CD8-positive, alpha-beta memory T cell (primary cell): ENCODE measurements around the gene RPL28. TPM values are rescaled to one million over a fixed set of nuclear protein-coding genes. Genes with fewer than 3 reads are reported as not detected.

Experiments
- CTCF ChIA-PET: fragments of 350-600 bp; sonication (Branson Sonifier 250); formaldehyde crosslinking; loops from one replicate; lab custom pipeline; 2021; ENCODE audit warnings: antibody characterized with exemption; lab: Charles Lee
- POLR2A ChIA-PET: fragments of 350-600 bp; sonication (Branson Sonifier 250); formaldehyde crosslinking; loops from one replicate; lab custom pipeline; 2021; ENCODE audit warnings: antibody characterized with exemption; lab: Charles Lee
- DNase-seq, 5 donors: peaks; one replicate each; pipeline versions ENCODE4 v3.0.0 to v3.0.0-alpha.2; 2020 to 2022; ENCODE audit warnings: mixed read lengths in 1 of 5
- H3K27ac ChIP-seq: one replicate; pipeline ENCODE4 v1.7.0; 2013; ENCODE audit warnings: low read depth, mild to moderate bottlenecking, low read length, moderate library complexity
- H3K27me3 ChIP-seq: 2 replicates; pipeline ENCODE4 v1.7.0; 2013; ENCODE audit warnings: low read length, mild to moderate bottlenecking; ENCODE audit not compliant: insufficient read depth, poor library complexity, severe bottlenecking
- H3K36me3 ChIP-seq: 2 replicates; pipeline ENCODE4 v1.7.0; 2013; ENCODE audit warnings: mild to moderate bottlenecking, low read length, moderate library complexity; ENCODE audit not compliant: insufficient read depth
- H3K4me1 ChIP-seq: 2 replicates; pipeline ENCODE4 v1.7.0; 2013; ENCODE audit warnings: mild to moderate bottlenecking, low read length, moderate library complexity; ENCODE audit not compliant: insufficient read depth
- H3K4me3 ChIP-seq: 2 replicates; pipeline ENCODE4 v1.7.0; 2013; ENCODE audit warnings: mild to moderate bottlenecking, low read length
- H3K9me3 ChIP-seq: 2 replicates; pipeline ENCODE4 v1.7.0; 2013; ENCODE audit warnings: mild to moderate bottlenecking, low read length
- H3K27ac Mint-ChIP-seq, 8 donors: one replicate each; pipeline ENCODE4 v1.8.0; 2020 to 2021; ENCODE audit warnings: mixed read lengths in 8 of 8, mild to moderate bottlenecking in 6 of 8, inconsistent platforms in 3 of 8, moderate library complexity in 3 of 8
- H3K27me3 Mint-ChIP-seq, 2 donors: one replicate each; pipeline ENCODE4 v1.8.0; 2020 to 2021; ENCODE audit warnings: mixed read lengths in 2 of 2, mild to moderate bottlenecking in 1 of 2, moderate library complexity in 1 of 2
- H3K36me3 Mint-ChIP-seq, 3 donors: one replicate each; pipeline ENCODE4 v1.8.0; 2020 to 2021; ENCODE audit warnings: mixed read lengths in 3 of 3, inconsistent platforms in 1 of 3, mild to moderate bottlenecking in 1 of 3
- H3K4me1 Mint-ChIP-seq, 3 donors: one replicate each; pipeline ENCODE4 v1.8.0; 2020 to 2021; ENCODE audit warnings: mixed read lengths in 3 of 3, inconsistent platforms in 1 of 3, mild to moderate bottlenecking in 1 of 3
- H3K4me3 Mint-ChIP-seq, 7 donors: one replicate each; pipeline ENCODE4 v1.8.0; 2020 to 2021; ENCODE audit warnings: mixed read lengths in 7 of 7, mild to moderate bottlenecking in 6 of 7, moderate library complexity in 4 of 7, inconsistent platforms in 2 of 7
- H3K9me3 Mint-ChIP-seq, 5 donors: one replicate each; pipeline ENCODE4 v1.8.0; 2020 to 2022; ENCODE audit warnings: mixed read lengths in 5 of 5, mild to moderate bottlenecking in 3 of 5, moderate library complexity in 2 of 5, inconsistent platforms in 1 of 5
- polyA plus RNA-seq: library from polyadenylated mRNA; unstranded; fragments of 300-500 nt; fragmentation: Illumina TruSeq; gene quantifications from one replicate; pipeline ENCODE4 v1.2.3, GENCODE V29; 2021
- total RNA-seq, 2 experiments: library from RNA; stranded (reverse); gene quantifications; one replicate each; pipeline ENCODE4 v1.2.3, GENCODE V29; 2021

RPL28 gene
- total and polyA plus RNA-seq, 3 experiments from 2014 or later = 615 to 2,381 (median 2,376) TPM

- peaks cover 6 to 27% of the 10 kb centered on the region in 2 donors for H3K27me3 Mint-ChIP-seq
- H3K36me3 Mint-ChIP-seq = peaks cover 0 to 2% (median 0%) of the 10 kb centered on the region in 3 donors
These were observed 20.5 kb upstream of the RPL28 start for GRCh38 chr19:55365245-55365644.

GRCh38 chr19:55365964-55366363 is 19.8 kb upstream of the RPL28 start:
- Histone ChIP-seq H3K27ac (no peak overlapping the region), H3K9me3 (no peaks in the 10 kb centered on the region), H3K4me3 (no peak overlapping the region), H3K4me1 (peaks cover 6% of the 10 kb centered on the region), H3K36me3 (no peaks in the 10 kb centered on the region), H3K27me3 (peaks cover 11% of the 10 kb centered on the region)
- no peak overlapping the region for H3K27ac Mint-ChIP-seq
- no peak for DNase-seq
- CTCF ChIA-PET = no interaction called here
- peaks cover 0 to 4% (median 0%) of the 10 kb centered on the region in 3 donors for H3K36me3 Mint-ChIP-seq
- H3K27me3 Mint-ChIP-seq = peaks cover 10 to 33% of the 10 kb centered on the region in 2 donors
- no peak overlapping the region for H3K4me3 Mint-ChIP-seq
- H3K9me3 Mint-ChIP-seq = peaks cover 0 to under 1% (median 0%) of the 10 kb centered on the region in 5 donors
- H3K4me1 Mint-ChIP-seq = peaks cover 4 to 7% (median 5%) of the 10 kb centered on the region in 3 donors
- POLR2A ChIA-PET = no interaction called here

More at GRCh38 chr19:55365245-55365644, 20.5 kb upstream of the RPL28 start:
- no peaks in the 10 kb centered on the region for H3K9me3 Mint-ChIP-seq
- peaks cover 5% of the 10 kb centered on the region for H3K27me3 ChIP-seq
- peaks cover 6% of the 10 kb centered on the region for H3K4me1 ChIP-seq
- no peaks in the 10 kb centered on the region for H3K9me3 ChIP-seq
- no peak for DNase-seq
- POLR2A ChIA-PET = no interaction called here
- no peak overlapping the region for H3K27ac ChIP-seq
- H3K4me1 Mint-ChIP-seq = peaks cover 2 to 5% (median 4%) of the 10 kb centered on the region in 3 donors
- H3K27ac Mint-ChIP-seq = no peak overlapping the region
- CTCF ChIA-PET = no interaction called here
- no peaks in the 10 kb centered on the region for H3K36me3 ChIP-seq
- no peak overlapping the region for H3K4me3 ChIP-seq
- no peak overlapping the region for H3K4me3 Mint-ChIP-seq

- Mint-ChIP-seq H3K4me3 (no peak overlapping the region), H3K27ac (no peak overlapping the region), H3K27me3 (peaks cover 17 to 41% of the 10 kb centered on the region in 2 donors), H3K4me1 (peaks cover 4 to 7% (median 5%) of the 10 kb centered on the region in 3 donors), H3K36me3 (peaks cover 0 to 4% (median 0%) of the 10 kb centered on the region in 3 donors), H3K9me3 (peaks cover 0 to 2% (median 0%) of the 10 kb centered on the region in 5 donors)
- Histone ChIP-seq H3K4me3 (no peak overlapping the region), H3K4me1 (peaks cover 6% of the 10 kb centered on the region), H3K27ac (no peak overlapping the region), H3K9me3 (no peaks in the 10 kb centered on the region), H3K27me3 (peaks cover 15% of the 10 kb centered on the region), H3K36me3 (no peaks in the 10 kb centered on the region)
- no peak for DNase-seq
- CTCF ChIA-PET = interaction anchor here (1.1 kb wide), 1 partner anchor 65 kb away, joined by 3 read pairs; no protein-coding TSS in a partner anchor
- POLR2A ChIA-PET = interaction anchor here (0.6 kb wide), 1 partner anchor 47 kb away, joined by 7 read pairs; no protein-coding TSS in a partner anchor
These were observed 18.9 kb upstream of the RPL28 start for GRCh38 chr19:55366790-55367189.

GRCh38 chr19:55368106-55368505 is 17.6 kb upstream of the RPL28 start:
- H3K27ac ChIP-seq = no peak overlapping the region
- H3K9me3 ChIP-seq = no peaks in the 10 kb centered on the region
- CTCF ChIA-PET = interaction anchor here (1.1 kb wide), 1 partner anchor 75 kb away, joined by 3 read pairs; no protein-coding TSS in a partner anchor
- H3K36me3 ChIP-seq = no peaks in the 10 kb centered on the region
- no peak overlapping the region for H3K4me3 ChIP-seq
- H3K27me3 ChIP-seq = peaks cover 27% of the 10 kb centered on the region
- peaks cover 6% of the 10 kb centered on the region for H3K4me1 ChIP-seq
- POLR2A ChIA-PET = no interaction called here
- Mint-ChIP-seq H3K36me3 (peaks cover 0 to 4% (median 0%) of the 10 kb centered on the region in 3 donors), H3K9me3 (peaks cover 0 to 2% (median 0%) of the 10 kb centered on the region in 5 donors), H3K27ac (no peak overlapping the region), H3K27me3 (peaks cover 23 to 48% of the 10 kb centered on the region in 2 donors), H3K4me1 (peaks cover 4 to 7% (median 5%) of the 10 kb centered on the region in 3 donors), H3K4me3 (peak overlapping the region in 1 of 7 donors; percentile 5)
- no peak for DNase-seq

GRCh38 chr19:55368701-55369563 is 16.8 kb upstream of the RPL28 start:
- Histone ChIP-seq H3K9me3 (no peaks in the 10 kb centered on the region), H3K36me3 (no peaks in the 10 kb centered on the region), H3K4me3 (no peak overlapping the region), H3K27me3 (peaks cover 27% of the 10 kb centered on the region), H3K4me1 (peaks cover 6% of the 10 kb centered on the region), H3K27ac (no peak overlapping the region)
- DNase-seq = peak in 1 of 5 donors; percentile 21
- Mint-ChIP-seq H3K36me3 (peaks cover 0 to 4% (median 0%) of the 10 kb centered on the region in 3 donors), H3K9me3 (peaks cover 0 to 2% (median 0%) of the 10 kb centered on the region in 5 donors), H3K27ac (no peak overlapping the region), H3K4me1 (peaks cover 7 to 12% (median 8%) of the 10 kb centered on the region in 3 donors), H3K27me3 (peaks cover 27 to 53% of the 10 kb centered on the region in 2 donors), H3K4me3 (peak overlapping the region in 2 of 7 donors; percentile 5 to 54)
- ChIA-PET CTCF (interaction anchor here (1.1 kb wide), 1 partner anchor 76 kb away, joined by 3 read pairs; no protein-coding TSS in a partner anchor), POLR2A (interaction anchor here (0.6 kb wide), 1 partner anchor 101 kb away, joined by 5 read pairs; no protein-coding TSS in a partner anchor)

GRCh38 chr19:55369653-55370304 is 16.0 kb upstream of the RPL28 start:
- CTCF ChIA-PET = no interaction called here
- no peaks in the 10 kb centered on the region for H3K9me3 ChIP-seq
- peaks cover 6% of the 10 kb centered on the region for H3K4me1 ChIP-seq
- peaks cover 7 to 13% (median 8%) of the 10 kb centered on the region in 3 donors for H3K4me1 Mint-ChIP-seq
- no peak overlapping the region for H3K4me3 ChIP-seq
- peak in 4 of 5 donors; percentile 22 to 31 (median 24) for DNase-seq
- no peak overlapping the region for H3K27ac ChIP-seq
- POLR2A ChIA-PET = interaction anchor here (0.6 kb wide), 1 partner anchor 102 kb away, joined by 5 read pairs; no protein-coding TSS in a partner anchor
- peaks cover 27% of the 10 kb centered on the region for H3K27me3 ChIP-seq
- peaks cover 28 to 55% of the 10 kb centered on the region in 2 donors for H3K27me3 Mint-ChIP-seq
- H3K9me3 Mint-ChIP-seq = peaks cover 0 to 2% (median 0%) of the 10 kb centered on the region in 5 donors
- H3K36me3 ChIP-seq = no peaks in the 10 kb centered on the region
- H3K4me3 Mint-ChIP-seq = peak overlapping the region in 6 of 7 donors; percentile 36 to 75 (median 72)
- H3K27ac Mint-ChIP-seq = peak overlapping the region in 2 of 8 donors; percentile 35 to 63
- H3K36me3 Mint-ChIP-seq = peaks cover 0 to 4% (median 0%) of the 10 kb centered on the region in 3 donors

- Mint-ChIP-seq H3K27me3 (peaks cover 30 to 52% of the 10 kb centered on the region in 2 donors), H3K36me3 (peaks cover 0 to 4% (median 0%) of the 10 kb centered on the region in 3 donors), H3K4me1 (peaks cover 7 to 13% (median 8%) of the 10 kb centered on the region in 3 donors), H3K9me3 (peaks cover 0 to 2% (median 0%) of the 10 kb centered on the region in 5 donors), H3K4me3 (peak within 1 kb of the TSS; percentile 36 to 75 (median 71)), H3K27ac (peak within 1 kb of the TSS in 4 of 8 donors; percentile 9 to 71 (median 49))
- Histone ChIP-seq H3K9me3 (no peaks in the 10 kb centered on the region), H3K27me3 (peaks cover 30% of the 10 kb centered on the region), H3K4me3 (no peak within 1 kb of the TSS), H3K27ac (no peak within 1 kb of the TSS), H3K36me3 (no peaks in the 10 kb centered on the region), H3K4me1 (peaks cover 6% of the 10 kb centered on the region)
- ChIA-PET POLR2A (no interaction called here), CTCF (no interaction called here)
- DNase-seq = no peak
These were observed 15.3 kb upstream of the RPL28 start, which contains the start of gene IL11 for GRCh38 chr19:55370305-55370988. IL11 (minus strand) TSS chr19:55370463; CDS start chr19:55370310, 153 bp downstream.
